H9 (cell line): ENCODE measurements around the gene TMPRSS15. TPM values are rescaled to one million over a fixed set of nuclear protein-coding genes. Genes with fewer than 3 reads are reported as not detected.

Experiments used
- DNase-seq: peaks from one replicate; pipeline ENCODE4 v3.0.0-alpha.2; 2017
- H2AFZ ChIP-seq: one replicate; pipeline ENCODE4 v1.6.1; 2013; ENCODE audit warnings: mild to moderate bottlenecking, low read length, control low read depth, moderate library complexity
- H2AK5ac ChIP-seq: 2 replicates; pipeline ENCODE4 v1.6.1; 2013; ENCODE audit warnings: low read length, control low read depth, mixed read lengths; ENCODE audit not compliant: insufficient read length
- H2BK120ac ChIP-seq: one replicate; pipeline ENCODE4 v1.6.1; 2013; ENCODE audit warnings: low read depth, mild to moderate bottlenecking, low read length, control low read depth, inconsistent platforms; ENCODE audit not compliant: poor library complexity, severe bottlenecking
- H2BK12ac ChIP-seq: 2 replicates; pipeline ENCODE4 v1.6.1; 2013; ENCODE audit warnings: low read length, control low read depth, mixed read lengths, low read depth; ENCODE audit not compliant: insufficient read length
- H2BK15ac ChIP-seq: 2 replicates; pipeline ENCODE4 v1.6.1; 2013; ENCODE audit warnings: low read depth, low read length, control low read depth
- H2BK20ac ChIP-seq: one replicate; pipeline ENCODE4 v1.6.1; 2013; ENCODE audit warnings: low read depth, mild to moderate bottlenecking, low read length, control low read depth, inconsistent platforms; ENCODE audit not compliant: poor library complexity, severe bottlenecking
- H2BK5ac ChIP-seq: 2 replicates; pipeline ENCODE4 v1.6.1; 2013; ENCODE audit warnings: low read length, control low read depth, mixed read lengths; ENCODE audit not compliant: insufficient read length
- H3K14ac ChIP-seq: 2 replicates; pipeline ENCODE4 v1.6.1; 2013; ENCODE audit warnings: low read length, control low read depth; ENCODE audit not compliant: insufficient read depth
- H3K18ac ChIP-seq: 2 replicates; pipeline ENCODE4 v1.6.1; 2013; ENCODE audit warnings: low read depth, mild to moderate bottlenecking, mixed read lengths, low read length, control low read depth; ENCODE audit not compliant: insufficient read length
- H3K23ac ChIP-seq: 2 replicates; pipeline ENCODE4 v1.6.1; 2013; ENCODE audit warnings: low read length, control low read depth, mixed read lengths, low read depth; ENCODE audit not compliant: insufficient read length
- H3K23me2 ChIP-seq: 2 replicates; pipeline ENCODE4 v1.6.1; 2013; ENCODE audit warnings: low read depth, mild to moderate bottlenecking, mixed read lengths, low read length, control low read depth; ENCODE audit not compliant: insufficient read length, poor library complexity, severe bottlenecking
- H3K27ac ChIP-seq: 2 replicates; pipeline ENCODE4 v1.5.1; 2013; ENCODE audit warnings: low read length, control low read depth, mixed read lengths, low read depth; ENCODE audit not compliant: insufficient read length
- H3K27me3 ChIP-seq: 2 replicates; pipeline ENCODE4 v1.6.1; 2013; ENCODE audit warnings: low read length, control low read depth, inconsistent platforms; ENCODE audit not compliant: insufficient read depth
- H3K4ac ChIP-seq: 2 replicates; pipeline ENCODE4 v1.6.1; 2013; ENCODE audit warnings: low read depth, mild to moderate bottlenecking, control low read depth, inconsistent platforms, low read length, moderate library complexity
- H3K4me1 ChIP-seq: 2 replicates; pipeline ENCODE4 v1.6.1; 2013; ENCODE audit warnings: low read length, control low read depth, inconsistent platforms; ENCODE audit not compliant: insufficient read depth
- H3K4me2 ChIP-seq: 2 replicates; pipeline ENCODE4 v1.6.1; 2013; ENCODE audit warnings: low read length, control low read depth, mixed read lengths; ENCODE audit not compliant: insufficient read length, insufficient read depth
- H3K56ac ChIP-seq: 2 replicates; pipeline ENCODE4 v1.6.1; 2013; ENCODE audit warnings: low read depth, mild to moderate bottlenecking, mixed read lengths, low read length, control low read depth; ENCODE audit not compliant: insufficient read length
- H3K79me1 ChIP-seq: 2 replicates; pipeline ENCODE4 v1.6.1; 2013; ENCODE audit warnings: low read depth, mild to moderate bottlenecking, moderate library complexity, low read length, control low read depth, inconsistent platforms; ENCODE audit not compliant: insufficient read depth, poor library complexity, severe bottlenecking
- H3K79me2 ChIP-seq: 2 replicates; pipeline ENCODE4 v1.6.1; 2013; ENCODE audit warnings: low read length, control low read depth, inconsistent platforms; ENCODE audit not compliant: insufficient read depth
- H3K9ac ChIP-seq: 2 replicates; pipeline ENCODE4 v1.6.1; 2013; ENCODE audit warnings: low read length, control low read depth, mixed read lengths; ENCODE audit not compliant: insufficient read length; ENCODE audit errors: extremely low read depth
- H3K9me3 ChIP-seq: one replicate; pipeline ENCODE4 v1.6.1; 2013; ENCODE audit warnings: low read depth, low read length, inconsistent platforms; ENCODE audit not compliant: control insufficient read depth
- H3T11ph ChIP-seq: one replicate; pipeline ENCODE4 v1.6.1; 2013; ENCODE audit warnings: mild to moderate bottlenecking, low read length, control low read depth, inconsistent platforms
- H4K20me1 ChIP-seq: one replicate; pipeline ENCODE4 v1.6.1; 2013; ENCODE audit not compliant: control insufficient read depth, insufficient read length, insufficient read depth
- H4K5ac ChIP-seq: 2 replicates; pipeline ENCODE4 v1.6.1; 2013; ENCODE audit warnings: low read depth, mild to moderate bottlenecking, mixed read lengths, low read length, control low read depth; ENCODE audit not compliant: insufficient read length
- H4K8ac ChIP-seq: replicated peaks from 2 replicates; pipeline ENCODE4 v1.6.1; 2013; ENCODE audit warnings: low read length, control low read depth, mixed read lengths, low read depth; ENCODE audit not compliant: insufficient read length
- H4K91ac ChIP-seq: 2 replicates; pipeline ENCODE4 v1.6.1; 2013; ENCODE audit warnings: low read depth, mild to moderate bottlenecking, moderate library complexity, mixed read lengths, low read length, control low read depth; ENCODE audit not compliant: insufficient read length
- H3K27ac Mint-ChIP-seq, 3 experiments: 2 replicates in 2 of 3; 3 replicates in 1 of 3; pipeline ENCODE4 v1.8.0; 2020 to 2021; ENCODE audit warnings: mixed read lengths in 3 of 3, mild to moderate bottlenecking in 1 of 3, moderate library complexity in 1 of 3
- H3K27me3 Mint-ChIP-seq: 2 replicates; pipeline ENCODE4 v1.8.0; 2021; ENCODE audit warnings: low read depth, mild to moderate bottlenecking, moderate library complexity, mixed read lengths
- H3K36me3 Mint-ChIP-seq, 3 experiments: 2 replicates in 2 of 3; 3 replicates in 1 of 3; pipeline ENCODE4 v1.8.0; 2020 to 2021; ENCODE audit warnings: low read depth in 3 of 3, mixed read lengths in 3 of 3; ENCODE audit not compliant: insufficient read depth in 1 of 3
- H3K4me1 Mint-ChIP-seq, 2 experiments: 2 replicates each; pipeline ENCODE4 v1.8.0; 2020; ENCODE audit warnings: mixed read lengths in 2 of 2
- H3K4me3 Mint-ChIP-seq, 2 experiments: 2 replicates in 1 of 2; 3 replicates in 1 of 2; pipeline ENCODE4 v1.8.0; 2020 to 2021; ENCODE audit warnings: mild to moderate bottlenecking in 2 of 2, mixed read lengths in 2 of 2, moderate library complexity in 1 of 2
- H3K9me3 Mint-ChIP-seq, 2 experiments: 2 replicates in 1 of 2; 3 replicates in 1 of 2; pipeline ENCODE4 v1.8.0; 2020; ENCODE audit warnings: mild to moderate bottlenecking in 2 of 2, mixed read lengths in 2 of 2, moderate library complexity in 1 of 2
- CTCF ChIP-seq: fragments of 200-600 bp; sonication (generic); conservative IDR thresholded peaks from 3 replicates; pipeline ENCODE4 v1.8.0; 2021; ENCODE audit warnings: antibody characterized with exemption, mild to moderate bottlenecking
- WGBS: extraction: QIAGEN DNeasy Blood & Tissue Kit; methylation state at CpG from one replicate; pipeline ENCODE4 v1.1.7; 2013; ENCODE audit warnings: missing lambda C conversion rate, low lambda C conversion rate, mixed read lengths; ENCODE audit not compliant: insufficient read length; ENCODE audit errors: extremely low coverage; 5-methylcytosine and 5-hydroxymethylcytosine counted together
- total RNA-seq: library from RNA; stranded (reverse); gene quantifications from 2 replicates; pipeline ENCODE4 v1.2.1, GENCODE V29; 2021

The TMPRSS15 gene
- total RNA-seq, 1 experiment from 2014 or later = not detected

DNA sequence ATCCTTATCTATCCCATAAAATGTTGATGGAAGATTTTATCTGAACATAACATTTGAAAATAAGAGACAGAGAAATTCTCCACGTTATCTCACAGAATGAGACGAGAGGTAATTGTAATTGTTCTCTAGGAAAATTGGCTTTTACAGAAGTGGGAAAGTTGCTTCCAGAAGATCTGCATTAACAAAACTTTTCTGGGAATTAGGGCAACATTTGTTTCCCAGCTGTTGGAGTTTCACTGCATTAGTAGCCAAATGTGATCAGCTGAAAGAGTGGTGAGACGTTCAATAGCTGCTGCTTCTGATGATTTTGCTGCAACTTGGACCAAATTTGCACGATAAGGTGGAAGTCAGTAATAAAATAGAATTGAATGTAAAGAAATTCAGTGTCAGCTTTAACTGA lies 151.3 kb downstream of the TMPRSS15 start:
- H2AFZ ChIP-seq = no peak overlapping the region
- H4K5ac ChIP-seq = no peak overlapping the region
- H3K4me2 ChIP-seq = no peak overlapping the region
- H3K18ac ChIP-seq = no peak overlapping the region
- no peak overlapping the region for H2BK120ac ChIP-seq
- no peak overlapping the region for H2BK12ac ChIP-seq
- no peak overlapping the region for H3K27ac ChIP-seq
- H3K9ac ChIP-seq = no peak overlapping the region
- H3K23ac ChIP-seq = no peak overlapping the region
- Mint-ChIP-seq H3K9me3 (no peaks in the 10 kb centered on the region), H3K36me3 (no peaks in the 10 kb centered on the region), H3K4me3 (no peak overlapping the region), H3K4me1 (no peaks in the 10 kb centered on the region), H3K27me3 (no peaks in the 10 kb centered on the region; the same call in 1 of the 2 replicates), H3K27ac (no peak overlapping the region)
- no peak overlapping the region for H3K4ac ChIP-seq
- no peaks in the 10 kb centered on the region for H3K23me2 ChIP-seq
- no peak overlapping the region for H2AK5ac ChIP-seq
- no peak overlapping the region for H2BK20ac ChIP-seq
- H3K56ac ChIP-seq = no peak overlapping the region
- H3K79me1 ChIP-seq = no peaks in the 10 kb centered on the region
- H4K20me1 ChIP-seq = no peaks in the 10 kb centered on the region
- H3K9me3 ChIP-seq = no peaks in the 10 kb centered on the region
- no peaks in the 10 kb centered on the region for H3K27me3 ChIP-seq
- H3T11ph ChIP-seq = no peak overlapping the region
- no peak overlapping the region for H2BK15ac ChIP-seq
- no peak for DNase-seq
- H3K4me1 ChIP-seq = no peaks in the 10 kb centered on the region
- no peaks in the 10 kb centered on the region for H3K79me2 ChIP-seq
- no peak overlapping the region for H3K14ac ChIP-seq
- H2BK5ac ChIP-seq = no peak overlapping the region
- H4K8ac ChIP-seq = no peak overlapping the region
- no peak overlapping the region for H4K91ac ChIP-seq
- no CpG with 5 or more reads among the region's 4 CpGs for WGBS
- TF ChIP-seq CTCF = no peak
